HEK293 (cell line): Measurements from ENCODE around the gene PIK3IP1.

Source experiments
- CTCF ChIA-PET: fragments of 350-600 bp; formaldehyde crosslinking; extraction: SDS; loops from one replicate; lab custom pipeline; 2021; ENCODE audit warnings: antibody characterized with exemption; lab: Yijun Ruan, JAX
- POLR2A ChIA-PET: fragments of 300-600 bp; formaldehyde crosslinking; extraction: SDS; loops from one replicate; lab custom pipeline; 2020; ENCODE audit warnings: antibody characterized with exemption, inconsistent platforms; lab: Yijun Ruan, JAX
- H3K27ac ChIP-seq: fragments of 200-500 bp; sonication (Bioruptor generic); 2 replicates; pipeline ENCODE4 v1.5.1; 2014; ENCODE audit warnings: low read depth, low read length, control low read depth, inconsistent platforms; ENCODE audit errors: extremely low read depth
- H3K36me3 ChIP-seq, 2 experiments: fragments of 200-500 bp in 1 of 2; sonication (Bioruptor generic) in 1 of 2; 1 replicate in 1 of 2; 2 replicates in 1 of 2; pipeline ENCODE4 v1.5.1; 2014 to 2017; ENCODE audit warnings: inconsistent platforms in 2 of 2, low read length in 2 of 2; ENCODE audit not compliant: control insufficient read depth in 2 of 2, insufficient read depth in 1 of 2
- H3K4me1 ChIP-seq: fragments of 200-500 bp; sonication (Bioruptor generic); 2 replicates; pipeline ENCODE4 v1.5.1; 2014; ENCODE audit warnings: mild to moderate bottlenecking, low read length, inconsistent platforms; ENCODE audit not compliant: control insufficient read depth, insufficient read depth
- H3K4me3 ChIP-seq: 2 replicates; pipeline ENCODE4 v1.5.1; 2011; ENCODE audit warnings: low read depth, mild to moderate bottlenecking, control low read depth, low read length, moderate library complexity
- H3K9me3 ChIP-seq: fragments of 200-500 bp; sonication (Bioruptor generic); 2 replicates; pipeline ENCODE4 v1.5.1; 2014; ENCODE audit warnings: low read depth, low read length, inconsistent platforms; ENCODE audit not compliant: control insufficient read depth, insufficient read depth
- EGR2 ChIP-seq: fragments of 450-650 bp; formaldehyde crosslinking; IDR thresholded peaks from 2 replicates; pipeline ENCODE4 v1.5.1; 2016; ENCODE audit warnings: low read depth, missing biosample characterization, missing genetic modification characterization
- INSM2 ChIP-seq: fragments of 450-650 bp; formaldehyde crosslinking; IDR thresholded peaks from 2 replicates; pipeline ENCODE4 v1.5.1; 2016; ENCODE audit warnings: missing biosample characterization, missing genetic modification characterization
- SCRT1 ChIP-seq: fragments of 450-650 bp; formaldehyde crosslinking; IDR thresholded peaks from 2 replicates; pipeline ENCODE4 v1.5.1; 2016; ENCODE audit warnings: missing biosample characterization, missing genetic modification characterization, borderline replicate concordance
- ZBTB11 ChIP-seq: fragments of 450-650 bp; formaldehyde crosslinking; conservative IDR thresholded peaks from 2 replicates; pipeline ENCODE4 v1.5.1; 2016; ENCODE audit warnings: low read depth, missing biosample characterization, missing genetic modification characterization
- ZBTB44 ChIP-seq: fragments of 450-650 bp; IDR thresholded peaks from 2 replicates; pipeline ENCODE4 v1.5.1; 2018; ENCODE audit warnings: missing biosample characterization, mild to moderate bottlenecking, missing genetic modification characterization
- ZFHX2 ChIP-seq: fragments of 450-650 bp; formaldehyde crosslinking; conservative IDR thresholded peaks from 2 replicates; pipeline ENCODE4 v1.5.1; 2016; ENCODE audit warnings: missing biosample characterization, missing genetic modification characterization
- ZNF10 ChIP-seq: fragments of 450-650 bp; formaldehyde crosslinking; IDR thresholded peaks from 2 replicates; pipeline ENCODE4 v1.5.1; 2017; ENCODE audit warnings: missing biosample characterization, missing genetic modification characterization
- ZNF114 ChIP-seq: fragments of 450-650 bp; formaldehyde crosslinking; IDR thresholded peaks from 2 replicates; pipeline ENCODE4 v1.5.0; 2017; ENCODE audit warnings: missing biosample characterization, missing genetic modification characterization
- ZNF140 ChIP-seq: fragments of 450-650 bp; formaldehyde crosslinking; IDR thresholded peaks from 2 replicates; pipeline ENCODE4 v1.5.1; 2016; ENCODE audit warnings: missing biosample characterization, missing genetic modification characterization
- ZNF2 ChIP-seq: fragments of 450-650 bp; formaldehyde crosslinking; IDR thresholded peaks from 2 replicates; pipeline ENCODE4 v1.5.1; 2016; ENCODE audit warnings: missing biosample characterization, missing genetic modification characterization
- ZNF202 ChIP-seq: fragments of 450-650 bp; formaldehyde crosslinking; IDR thresholded peaks from 2 replicates; pipeline ENCODE4 v1.5.1; 2016; ENCODE audit warnings: missing biosample characterization, missing genetic modification characterization, borderline replicate concordance
- ZNF266 ChIP-seq: fragments of 450-650 bp; formaldehyde crosslinking; IDR thresholded peaks from 2 replicates; pipeline ENCODE4 v1.5.1; 2016; ENCODE audit warnings: missing biosample characterization, missing genetic modification characterization, low read depth
- ZNF280C ChIP-seq: fragments of 450-650 bp; formaldehyde crosslinking; IDR thresholded peaks from 2 replicates; pipeline ENCODE4 v1.5.1; 2016; ENCODE audit warnings: missing biosample characterization, missing genetic modification characterization
- ZNF341 ChIP-seq: fragments of 450-650 bp; formaldehyde crosslinking; IDR thresholded peaks from 2 replicates; pipeline ENCODE4; 2016; ENCODE audit warnings: low read depth, missing biosample characterization, missing genetic modification characterization
- ZNF488 ChIP-seq: fragments of 450-650 bp; formaldehyde crosslinking; IDR thresholded peaks from 2 replicates; pipeline ENCODE4 v1.5.1; 2016; ENCODE audit warnings: missing biosample characterization, missing genetic modification characterization
- ZNF518A ChIP-seq: fragments of 450-650 bp; formaldehyde crosslinking; conservative IDR thresholded peaks from 2 replicates; pipeline ENCODE4 v1.5.1; 2016; ENCODE audit warnings: low read depth, missing biosample characterization, missing genetic modification characterization
- ZNF639 ChIP-seq: fragments of 450-650 bp; formaldehyde crosslinking; IDR thresholded peaks from 2 replicates; pipeline ENCODE4 v1.5.1; 2016; ENCODE audit warnings: missing biosample characterization, missing genetic modification characterization
- ZNF658 ChIP-seq: fragments of 450-650 bp; formaldehyde crosslinking; IDR thresholded peaks from 2 replicates; pipeline ENCODE4; 2016; ENCODE audit warnings: missing biosample characterization, missing genetic modification characterization
- ZNF837 ChIP-seq: fragments of 450-650 bp; formaldehyde crosslinking; IDR thresholded peaks from 2 replicates; pipeline ENCODE4 v1.5.1; 2016; ENCODE audit warnings: missing biosample characterization, missing genetic modification characterization

Gene PIK3IP1

GRCh38 chr22:31244046-31244942 is 48.0 kb downstream of the PIK3IP1 start:
- ChIA-PET CTCF (interaction anchor here (0.5 to 2.5 kb wide), 14 partner anchors 10 to 137 kb away, joined by 3 to 14 read pairs (median 3); partner anchors contain the start of genes LIMK2 and SELENOM), POLR2A (interaction anchor here (0.8 to 1.6 kb wide), 4 partner anchors 9 to 137 kb away, joined by 3 to 7 read pairs (median 4); partner anchors contain the start of genes PIK3IP1 and SELENOM)
- no peaks in the 10 kb centered on the region for H3K9me3 ChIP-seq
- no peak overlapping the region for H3K4me3 ChIP-seq
- H3K4me1 ChIP-seq, result peaks cover 2% of the 10 kb centered on the region; the same call in 1 of the 2 replicates
- no peak overlapping the region for H3K27ac ChIP-seq
- no peaks in the 10 kb centered on the region for H3K36me3 ChIP-seq
- TF ChIP-seq ZNF518A (tag by site-specific recombination), result no peak
- TF ChIP-seq ZNF202 (tag by site-specific recombination), result no peak
- TF ChIP-seq ZNF837 (tag by site-specific recombination), result no peak
- TF ChIP-seq ZNF140 (tag by site-specific recombination), result no peak
- no peak for TF ChIP-seq ZNF10 (tag by site-specific recombination)
- no peak for TF ChIP-seq ZBTB44 (tag by site-specific recombination)
- TF ChIP-seq SCRT1 (tag by site-specific recombination), result no peak
- TF ChIP-seq ZNF266 (tag by site-specific recombination), result no peak
- TF ChIP-seq ZNF488 (tag by site-specific recombination), result no peak
- no peak for TF ChIP-seq INSM2
- no peak for TF ChIP-seq ZBTB11 (tag by site-specific recombination)
- TF ChIP-seq ZNF280C, result no peak
- no peak for TF ChIP-seq ZNF114
- TF ChIP-seq ZNF639 (tag by site-specific recombination), result no peak
- TF ChIP-seq EGR2 (tag by site-specific recombination), result peak; percentile 72
- TF ChIP-seq ZNF341 (tag by site-specific recombination), result peak; percentile 54; the same call in 1 of the 2 replicates
- TF ChIP-seq ZNF658 (tag by site-specific recombination), result no peak
- no peak for TF ChIP-seq ZNF2
- TF ChIP-seq ZFHX2 (tag by site-specific recombination), result peak; percentile 38; the same call in 1 of the 2 replicates
